Measurements from ENCODE around the gene EXOC6B. TPM values are rescaled to one million over a fixed set of nuclear protein-coding genes. Genes with fewer than 3 reads are reported as not detected.

Gene EXOC6B
- total and polyA plus RNA-seq, 9 of the 15 experiments (the other 6 are each of a cell fraction or from before 2014, with no cell fraction given), result 0.28 to 4.2 (median 2.0) TPM

DNA sequence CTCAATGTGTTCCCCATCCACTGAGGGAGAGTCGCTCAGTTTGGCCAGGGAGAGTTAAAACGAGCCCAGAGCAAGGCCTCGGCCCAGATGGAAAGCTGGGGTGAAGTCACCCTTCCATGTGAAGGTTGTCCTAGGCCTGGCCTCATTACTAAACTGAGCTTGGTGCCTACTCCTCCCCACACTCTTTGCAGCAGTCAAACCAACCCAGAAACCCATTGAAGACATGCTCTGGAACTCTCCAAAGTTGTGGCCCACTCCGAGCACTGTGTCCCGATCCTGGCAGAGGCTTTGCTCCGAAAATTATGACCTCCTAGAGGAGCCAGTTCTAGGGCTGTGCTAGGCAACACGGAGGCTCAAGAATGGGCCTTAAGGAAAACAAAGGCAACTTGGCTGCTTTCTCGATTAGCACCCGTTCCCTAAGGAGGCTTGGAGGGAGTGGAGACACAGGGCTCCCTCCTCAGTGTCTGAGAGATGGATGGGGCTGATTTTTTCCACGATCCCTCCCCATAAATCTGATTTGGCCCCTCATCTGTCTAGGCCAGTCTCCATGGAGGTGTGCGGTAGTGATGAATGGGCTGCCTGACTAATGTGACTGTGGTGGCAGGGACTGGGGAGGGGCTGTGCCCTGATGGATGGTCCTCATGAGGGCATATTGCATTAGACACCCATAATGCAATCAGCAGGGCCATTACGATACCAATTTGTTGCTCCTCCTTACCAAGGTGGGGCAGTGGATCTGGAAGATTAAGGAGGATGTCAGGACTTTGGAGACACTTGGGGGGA, 666.4 kb downstream of the EXOC6B start (continued):
- TF ChIP-seq KHSRP (IDR thresholded peaks at IDR 0.05) (no peak), RBM22 (IDR thresholded peaks at IDR 0.05; ENCODE audit: low read depth, low read length, poor library complexity, severe bottlenecking) (no peak), TBP (optimal IDR thresholded peaks at IDR 0.05; ENCODE audit: low read depth, low read length) (no peak), NR2C2 (CRISPR knock-in tag; IDR thresholded peaks at IDR 0.05) (no peak), NR2C2 (tag; IDR thresholded peaks at IDR 0.05) (no peak), PHB2 (IDR thresholded peaks at IDR 0.05; ENCODE audit: low read depth) (no peak), SMC3 (conservative IDR thresholded peaks at IDR 0.05; ENCODE audit: insufficient read depth, low read depth, low read length) (no peak), CTBP1 (IDR thresholded peaks at IDR 0.05; ENCODE audit: borderline replicate concordance) (no peak), FOSL1 (tag; conservative IDR thresholded peaks at IDR 0.05) (no peak), SMAD3 (CRISPR knock-in tag; conservative IDR thresholded peaks at IDR 0.05) (no peak)
- TF ChIP-seq, protein P1, sequence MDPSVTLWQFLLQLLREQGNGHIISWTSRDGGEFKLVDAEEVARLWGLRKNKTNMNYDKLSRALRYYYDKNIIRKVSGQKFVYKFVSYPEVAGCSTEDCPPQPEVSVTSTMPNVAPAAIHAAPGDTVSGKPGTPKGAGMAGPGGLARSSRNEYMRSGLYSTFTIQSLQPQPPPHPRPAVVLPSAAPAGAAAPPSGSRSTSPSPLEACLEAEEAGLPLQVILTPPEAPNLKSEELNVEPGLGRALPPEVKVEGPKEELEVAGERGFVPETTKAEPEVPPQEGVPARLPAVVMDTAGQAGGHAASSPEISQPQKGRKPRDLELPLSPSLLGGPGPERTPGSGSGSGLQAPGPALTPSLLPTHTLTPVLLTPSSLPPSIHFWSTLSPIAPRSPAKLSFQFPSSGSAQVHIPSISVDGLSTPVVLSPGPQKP (CRISPR knock-in tag; IDR thresholded peaks at IDR 0.05), result no peak
- TF ChIP-seq, protein P2, sequence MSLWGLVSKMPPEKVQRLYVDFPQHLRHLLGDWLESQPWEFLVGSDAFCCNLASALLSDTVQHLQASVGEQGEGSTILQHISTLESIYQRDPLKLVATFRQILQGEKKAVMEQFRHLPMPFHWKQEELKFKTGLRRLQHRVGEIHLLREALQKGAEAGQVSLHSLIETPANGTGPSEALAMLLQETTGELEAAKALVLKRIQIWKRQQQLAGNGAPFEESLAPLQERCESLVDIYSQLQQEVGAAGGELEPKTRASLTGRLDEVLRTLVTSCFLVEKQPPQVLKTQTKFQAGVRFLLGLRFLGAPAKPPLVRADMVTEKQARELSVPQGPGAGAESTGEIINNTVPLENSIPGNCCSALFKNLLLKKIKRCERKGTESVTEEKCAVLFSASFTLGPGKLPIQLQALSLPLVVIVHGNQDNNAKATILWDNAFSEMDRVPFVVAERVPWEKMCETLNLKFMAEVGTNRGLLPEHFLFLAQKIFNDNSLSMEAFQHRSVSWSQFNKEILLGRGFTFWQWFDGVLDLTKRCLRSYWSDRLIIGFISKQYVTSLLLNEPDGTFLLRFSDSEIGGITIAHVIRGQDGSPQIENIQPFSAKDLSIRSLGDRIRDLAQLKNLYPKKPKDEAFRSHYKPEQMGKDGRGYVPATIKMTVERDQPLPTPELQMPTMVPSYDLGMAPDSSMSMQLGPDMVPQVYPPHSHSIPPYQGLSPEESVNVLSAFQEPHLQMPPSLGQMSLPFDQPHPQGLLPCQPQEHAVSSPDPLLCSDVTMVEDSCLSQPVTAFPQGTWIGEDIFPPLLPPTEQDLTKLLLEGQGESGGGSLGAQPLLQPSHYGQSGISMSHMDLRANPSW (CRISPR knock-in tag; IDR thresholded peaks at IDR 0.05), result no peak

All from K562 (cell line).